ENCODE measurements around the gene SIKE1.
"Not testable (repeated sequence)": the region's sequence is repeated elsewhere in the genome, so short reads cannot be mapped to it uniquely, and the experiment has no call there.

DNA sequence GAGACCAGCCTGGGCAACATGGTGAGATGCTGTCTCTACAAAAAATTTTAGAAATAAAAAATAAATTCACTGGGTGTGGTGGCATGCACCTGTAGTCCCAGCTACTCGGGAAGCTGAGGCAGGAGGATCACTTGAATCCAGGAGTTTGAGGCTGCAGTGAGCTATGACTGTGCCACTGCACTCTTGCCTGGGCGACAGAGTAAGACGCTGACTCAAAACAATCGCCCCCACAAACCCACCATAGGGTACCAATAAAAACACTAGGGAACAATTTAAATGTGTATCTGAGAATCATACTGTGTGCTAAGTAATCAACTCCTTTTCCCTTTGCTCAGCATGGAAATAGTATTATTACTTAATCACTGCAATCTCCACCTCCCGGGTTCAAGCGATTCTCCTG lies 26.8 kb downstream of the SIKE1 start:
- TF ChIP-seq, protein P1, sequence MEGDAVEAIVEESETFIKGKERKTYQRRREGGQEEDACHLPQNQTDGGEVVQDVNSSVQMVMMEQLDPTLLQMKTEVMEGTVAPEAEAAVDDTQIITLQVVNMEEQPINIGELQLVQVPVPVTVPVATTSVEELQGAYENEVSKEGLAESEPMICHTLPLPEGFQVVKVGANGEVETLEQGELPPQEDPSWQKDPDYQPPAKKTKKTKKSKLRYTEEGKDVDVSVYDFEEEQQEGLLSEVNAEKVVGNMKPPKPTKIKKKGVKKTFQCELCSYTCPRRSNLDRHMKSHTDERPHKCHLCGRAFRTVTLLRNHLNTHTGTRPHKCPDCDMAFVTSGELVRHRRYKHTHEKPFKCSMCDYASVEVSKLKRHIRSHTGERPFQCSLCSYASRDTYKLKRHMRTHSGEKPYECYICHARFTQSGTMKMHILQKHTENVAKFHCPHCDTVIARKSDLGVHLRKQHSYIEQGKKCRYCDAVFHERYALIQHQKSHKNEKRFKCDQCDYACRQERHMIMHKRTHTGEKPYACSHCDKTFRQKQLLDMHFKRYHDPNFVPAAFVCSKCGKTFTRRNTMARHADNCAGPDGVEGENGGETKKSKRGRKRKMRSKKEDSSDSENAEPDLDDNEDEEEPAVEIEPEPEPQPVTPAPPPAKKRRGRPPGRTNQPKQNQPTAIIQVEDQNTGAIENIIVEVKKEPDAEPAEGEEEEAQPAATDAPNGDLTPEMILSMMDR (IDR thresholded peaks at IDR 0.05; ENCODE audit: low read depth, low read length), result not testable (repeated sequence)
- not testable (repeated sequence) for TF ChIP-seq EZH2phosphoT487 (IDR thresholded peaks at IDR 0.05; ENCODE audit: low read depth)
